Subcutaneous adipose tissue (tissue), 4 donors: Measurements from ENCODE around the gene CYP2A13. TPM values are rescaled to one million over a fixed set of nuclear protein-coding genes. Genes with fewer than 3 reads are reported as not detected.

Source experiments
- total RNA-seq, 4 donors: library from RNA; depleted of rRNA; stranded (reverse); fragments of >200 nt; gene quantifications; one replicate each; pipeline ENCODE4 v1.1.0, GENCODE V29; 2016
- TF ChIP-seq, protein P1 (sequence below): fragments of 450-650 bp; IDR thresholded peaks from one replicate; pipeline ENCODE4 v1.5.1; 2016; ENCODE audit warnings: low read depth, mild to moderate bottlenecking, control low read depth, antibody characterized with exemption, moderate library complexity

Gene CYP2A13
- total RNA-seq, 4 donors from 2014 or later: not detected

DNA sequence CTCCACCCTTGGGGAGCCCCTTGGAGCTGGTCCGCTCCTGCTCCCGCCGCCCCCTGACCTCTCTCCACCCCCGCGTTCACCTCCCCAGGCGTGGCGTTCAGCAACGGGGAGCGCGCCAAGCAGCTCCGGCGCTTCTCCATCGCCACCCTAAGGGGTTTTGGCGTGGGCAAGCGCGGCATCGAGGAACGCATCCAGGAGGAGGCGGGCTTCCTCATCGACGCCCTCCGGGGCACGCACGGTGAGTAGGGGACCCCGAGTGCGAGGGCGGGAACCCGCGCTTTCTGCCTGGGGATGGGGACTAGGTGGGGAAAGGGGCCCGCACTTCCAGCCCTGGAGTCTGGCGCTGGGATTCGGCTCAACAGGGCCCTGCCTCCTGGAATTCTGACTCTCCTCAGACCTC lies 1.7 kb downstream of the CYP2A13 start:
- TF ChIP-seq, protein P1, sequence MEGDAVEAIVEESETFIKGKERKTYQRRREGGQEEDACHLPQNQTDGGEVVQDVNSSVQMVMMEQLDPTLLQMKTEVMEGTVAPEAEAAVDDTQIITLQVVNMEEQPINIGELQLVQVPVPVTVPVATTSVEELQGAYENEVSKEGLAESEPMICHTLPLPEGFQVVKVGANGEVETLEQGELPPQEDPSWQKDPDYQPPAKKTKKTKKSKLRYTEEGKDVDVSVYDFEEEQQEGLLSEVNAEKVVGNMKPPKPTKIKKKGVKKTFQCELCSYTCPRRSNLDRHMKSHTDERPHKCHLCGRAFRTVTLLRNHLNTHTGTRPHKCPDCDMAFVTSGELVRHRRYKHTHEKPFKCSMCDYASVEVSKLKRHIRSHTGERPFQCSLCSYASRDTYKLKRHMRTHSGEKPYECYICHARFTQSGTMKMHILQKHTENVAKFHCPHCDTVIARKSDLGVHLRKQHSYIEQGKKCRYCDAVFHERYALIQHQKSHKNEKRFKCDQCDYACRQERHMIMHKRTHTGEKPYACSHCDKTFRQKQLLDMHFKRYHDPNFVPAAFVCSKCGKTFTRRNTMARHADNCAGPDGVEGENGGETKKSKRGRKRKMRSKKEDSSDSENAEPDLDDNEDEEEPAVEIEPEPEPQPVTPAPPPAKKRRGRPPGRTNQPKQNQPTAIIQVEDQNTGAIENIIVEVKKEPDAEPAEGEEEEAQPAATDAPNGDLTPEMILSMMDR: no peak

DNA sequence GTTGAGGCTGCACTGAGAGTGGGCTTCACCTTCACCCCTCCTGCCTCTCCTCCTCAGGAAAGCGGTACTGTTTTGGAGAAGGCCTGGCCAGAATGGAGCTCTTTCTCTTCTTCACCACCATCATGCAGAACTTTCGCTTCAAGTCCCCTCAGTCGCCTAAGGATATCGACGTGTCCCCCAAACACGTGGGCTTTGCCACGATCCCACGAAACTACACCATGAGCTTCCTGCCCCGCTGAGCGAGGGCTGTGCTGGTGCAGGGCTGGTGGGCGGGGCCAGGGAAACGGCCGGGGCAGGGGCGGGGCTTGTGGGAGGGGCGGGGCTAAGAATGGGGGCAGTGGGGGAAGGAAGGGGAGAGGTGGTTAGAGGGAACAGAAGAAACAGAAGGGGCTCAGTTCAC lies 7.5 kb downstream of the CYP2A13 start:
- TF ChIP-seq, protein P1: no peak

DNA sequence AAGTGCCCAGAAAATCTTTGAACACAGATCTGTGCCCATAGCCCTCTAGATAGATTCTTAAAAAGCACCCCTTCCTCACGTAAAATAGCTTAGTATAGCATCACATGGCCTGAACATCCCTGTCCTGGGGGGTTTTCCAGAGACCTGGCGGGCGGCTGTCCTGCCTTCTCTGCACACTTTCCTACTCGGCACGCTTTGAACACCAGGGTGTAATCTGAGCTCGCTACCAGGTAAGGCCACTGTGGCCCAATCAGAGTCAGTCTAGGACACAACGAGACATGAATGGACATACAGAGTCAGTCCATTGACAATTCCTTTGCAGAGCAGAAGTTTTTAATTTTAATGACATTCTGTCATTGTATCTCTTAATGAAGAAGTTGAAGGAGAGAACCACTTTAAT lies 8.1 kb downstream of the CYP2A13 start:
- TF ChIP-seq, protein P1: no peak

GRCh38 chr19:41097302-41097701 lies 9.1 kb downstream of the CYP2A13 start:
- TF ChIP-seq, protein P1: no peak

GRCh38 chr19:41098762-41099161 lies 10.5 kb downstream of the CYP2A13 start:
- TF ChIP-seq, protein P1: no peak

DNA sequence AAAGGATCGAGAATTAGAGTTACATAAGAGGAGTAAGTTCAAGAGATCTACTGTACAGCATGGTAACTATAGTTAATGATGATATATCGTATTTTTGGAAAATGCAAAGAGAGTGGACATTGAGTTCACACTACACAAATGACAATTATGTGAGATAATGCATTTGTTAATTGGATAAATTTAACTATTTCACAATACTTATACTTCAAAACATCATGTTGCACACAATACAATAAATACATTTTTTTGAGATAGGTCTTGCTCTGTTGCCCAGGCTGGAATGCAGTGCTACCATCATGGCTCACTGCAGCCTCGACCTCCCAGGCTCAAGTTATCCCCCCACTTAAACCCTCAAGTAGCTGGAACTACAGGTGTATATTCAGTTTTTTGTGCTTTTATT lies 17.9 kb downstream of the CYP2A13 start:
- TF ChIP-seq, protein P1: no peak

DNA sequence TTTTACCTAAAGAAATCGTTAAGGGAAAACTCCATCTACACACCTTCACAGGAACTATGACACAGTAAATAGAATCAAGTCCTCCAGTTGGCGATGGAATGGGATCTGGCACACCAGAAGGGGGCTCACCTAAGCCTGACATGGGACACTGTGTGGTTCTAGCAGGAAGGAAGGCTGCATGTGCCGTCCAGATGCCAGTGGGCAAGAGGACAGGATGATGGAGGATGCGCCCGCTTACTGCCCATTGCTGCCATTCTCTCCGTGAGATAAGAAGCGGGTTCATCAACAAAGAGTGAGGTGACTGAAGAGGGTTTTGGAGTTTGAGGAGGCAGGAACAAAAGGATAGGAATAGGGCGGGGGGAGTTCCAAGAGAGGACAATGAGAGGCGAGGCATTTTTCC lies 23.0 kb downstream of the CYP2A13 start:
- TF ChIP-seq, protein P1: no peak

- TF ChIP-seq, protein P1: no peak
Measured at GRCh38 chr19:41111750-41112295, 23.6 kb downstream of the CYP2A13 start.
